Lung (tissue), 12 donors: Measurements from ENCODE around the gene SPSB1. TPM values are rescaled to one million over a fixed set of nuclear protein-coding genes. Genes with fewer than 3 reads are reported as not detected.

ENCODE experiments used
- ATAC-seq: fragments of 200-7000 bp; cut with Tn5 transposase; one replicate; pipeline ENCODE4 v1.9.1; 2020; ENCODE audit warnings: moderate number of reproducible peaks; ENCODE audit not compliant: insufficient read depth, low FRiP score
- DNase-seq, 3 donors: peaks; one replicate each; pipeline ENCODE4 v3.0.0-alpha.2; 2013 to 2017
- H3K27ac ChIP-seq, 2 donors: one replicate each; pipeline ENCODE4 v1.5.1; 2013; ENCODE audit warnings: mild to moderate bottlenecking in 2 of 2, moderate library complexity in 2 of 2, control low read depth in 1 of 2, inconsistent platforms in 1 of 2, low read depth in 1 of 2, low read length in 1 of 2
- H3K27me3 ChIP-seq, 3 donors: one replicate each; pipeline ENCODE4 v1.5.1; 2013; ENCODE audit warnings: low read length in 2 of 3; ENCODE audit not compliant: control insufficient read depth in 3 of 3, insufficient read depth in 3 of 3
- H3K36me3 ChIP-seq, 4 donors: one replicate each; pipeline ENCODE4 v1.5.1; 2013; ENCODE audit warnings: low read length in 4 of 4, mild to moderate bottlenecking in 1 of 4, moderate library complexity in 1 of 4; ENCODE audit not compliant: control insufficient read depth in 4 of 4, insufficient read depth in 4 of 4
- H3K4me1 ChIP-seq, 5 donors: one replicate each; pipeline ENCODE4 v1.5.1; 2013; ENCODE audit warnings: low read length in 5 of 5, mild to moderate bottlenecking in 2 of 5, moderate library complexity in 1 of 5; ENCODE audit not compliant: control insufficient read depth in 5 of 5, insufficient read depth in 5 of 5
- H3K4me3 ChIP-seq: one replicate; pipeline ENCODE4 v1.5.1; 2013; ENCODE audit warnings: mild to moderate bottlenecking, control low read depth, moderate library complexity
- H3K9ac ChIP-seq, 2 donors: one replicate each; pipeline ENCODE4 v1.5.1; 2013; ENCODE audit warnings: low read length in 2 of 2, control low read depth in 1 of 2; ENCODE audit not compliant: insufficient read depth in 1 of 2
- H3K9me3 ChIP-seq, 4 donors: one replicate each; pipeline ENCODE4 v1.5.1; 2013; ENCODE audit warnings: low read length in 3 of 4, mild to moderate bottlenecking in 1 of 4, moderate library complexity in 1 of 4; ENCODE audit not compliant: control insufficient read depth in 4 of 4, insufficient read depth in 3 of 4
- WGBS, 2 donors: extraction: QIAGEN DNeasy Blood & Tissue Kit; methylation state at CpG; one replicate each; pipeline ENCODE4 v1.1.7; 2013; 5-methylcytosine and 5-hydroxymethylcytosine counted together
- polyA plus RNA-seq, 2 donors: library from polyadenylated mRNA; stranded (reverse); fragments of 200-250 nt; gene quantifications; one replicate each; pipeline ENCODE4 v1.2.1, GENCODE V29; 2013
- total RNA-seq, 2 donors: library from RNA; depleted of rRNA in 1 of 2; stranded (reverse); fragments of >200 nt in 1 of 2; gene quantifications; one replicate each; pipeline ENCODE4 v1.2.1, GENCODE V29; 2014 to 2021
- TF ChIP-seq, protein P1 (sequence below): IDR thresholded peaks from 2 replicates; pipeline ENCODE4 v1.5.1; 2012; ENCODE audit warnings: mild to moderate bottlenecking; ENCODE audit errors: control extremely low read depth, extremely low read depth
- donor health status: control.
- donor health status: control.
- donor health status: Bipolar disorder and iron deficiency.
- donor health status: healthy.
- donor health status: DM: yes; HTN: yes; CAD: no.

Gene SPSB1
- total and polyA plus RNA-seq, 4 donors = 9.5 to 25.9 (median 21.6) TPM

DNA sequence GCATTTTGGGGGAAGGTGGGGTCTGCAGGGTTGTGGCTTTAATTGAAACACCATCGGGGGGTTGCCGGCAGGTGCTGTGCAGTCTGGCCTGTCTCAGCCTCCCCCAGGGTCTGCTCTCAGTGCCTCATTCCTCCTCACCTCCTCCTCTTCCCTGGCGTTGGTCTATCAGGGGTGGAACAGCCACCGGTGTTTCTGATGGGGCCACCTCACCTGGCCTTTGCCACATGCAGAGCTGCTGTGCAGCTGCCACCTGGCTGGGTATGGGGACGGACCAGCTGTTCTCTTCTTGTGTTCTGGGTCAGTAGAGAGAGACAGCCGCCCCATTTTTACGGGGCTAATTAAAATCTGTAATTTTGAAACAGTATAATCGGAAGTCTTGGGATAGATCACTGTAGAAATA, 53.9 kb downstream of the SPSB1 start:
- Histone ChIP-seq H3K27ac (no peak overlapping the region), H3K4me3 (no peak overlapping the region), H3K9me3 (peaks cover 0 to 2% (median under 1%) of the 10 kb centered on the region in 4 donors), H3K27me3 (no peaks in the 10 kb centered on the region), H3K9ac (no peak overlapping the region), H3K4me1 (peaks cover 0 to 9% (median 3%) of the 10 kb centered on the region in 5 donors), H3K36me3 (peaks cover 0 to 2% (median 0%) of the 10 kb centered on the region in 4 donors)
- whole genome bisulfite sequencing, 2 donors = 87 to 88% methylated on average over 8 of the region's 8 CpGs
- TF ChIP-seq, protein P1, sequence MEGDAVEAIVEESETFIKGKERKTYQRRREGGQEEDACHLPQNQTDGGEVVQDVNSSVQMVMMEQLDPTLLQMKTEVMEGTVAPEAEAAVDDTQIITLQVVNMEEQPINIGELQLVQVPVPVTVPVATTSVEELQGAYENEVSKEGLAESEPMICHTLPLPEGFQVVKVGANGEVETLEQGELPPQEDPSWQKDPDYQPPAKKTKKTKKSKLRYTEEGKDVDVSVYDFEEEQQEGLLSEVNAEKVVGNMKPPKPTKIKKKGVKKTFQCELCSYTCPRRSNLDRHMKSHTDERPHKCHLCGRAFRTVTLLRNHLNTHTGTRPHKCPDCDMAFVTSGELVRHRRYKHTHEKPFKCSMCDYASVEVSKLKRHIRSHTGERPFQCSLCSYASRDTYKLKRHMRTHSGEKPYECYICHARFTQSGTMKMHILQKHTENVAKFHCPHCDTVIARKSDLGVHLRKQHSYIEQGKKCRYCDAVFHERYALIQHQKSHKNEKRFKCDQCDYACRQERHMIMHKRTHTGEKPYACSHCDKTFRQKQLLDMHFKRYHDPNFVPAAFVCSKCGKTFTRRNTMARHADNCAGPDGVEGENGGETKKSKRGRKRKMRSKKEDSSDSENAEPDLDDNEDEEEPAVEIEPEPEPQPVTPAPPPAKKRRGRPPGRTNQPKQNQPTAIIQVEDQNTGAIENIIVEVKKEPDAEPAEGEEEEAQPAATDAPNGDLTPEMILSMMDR = no peak
- no peak for ATAC-seq
- DNase-seq = no peak

DNA sequence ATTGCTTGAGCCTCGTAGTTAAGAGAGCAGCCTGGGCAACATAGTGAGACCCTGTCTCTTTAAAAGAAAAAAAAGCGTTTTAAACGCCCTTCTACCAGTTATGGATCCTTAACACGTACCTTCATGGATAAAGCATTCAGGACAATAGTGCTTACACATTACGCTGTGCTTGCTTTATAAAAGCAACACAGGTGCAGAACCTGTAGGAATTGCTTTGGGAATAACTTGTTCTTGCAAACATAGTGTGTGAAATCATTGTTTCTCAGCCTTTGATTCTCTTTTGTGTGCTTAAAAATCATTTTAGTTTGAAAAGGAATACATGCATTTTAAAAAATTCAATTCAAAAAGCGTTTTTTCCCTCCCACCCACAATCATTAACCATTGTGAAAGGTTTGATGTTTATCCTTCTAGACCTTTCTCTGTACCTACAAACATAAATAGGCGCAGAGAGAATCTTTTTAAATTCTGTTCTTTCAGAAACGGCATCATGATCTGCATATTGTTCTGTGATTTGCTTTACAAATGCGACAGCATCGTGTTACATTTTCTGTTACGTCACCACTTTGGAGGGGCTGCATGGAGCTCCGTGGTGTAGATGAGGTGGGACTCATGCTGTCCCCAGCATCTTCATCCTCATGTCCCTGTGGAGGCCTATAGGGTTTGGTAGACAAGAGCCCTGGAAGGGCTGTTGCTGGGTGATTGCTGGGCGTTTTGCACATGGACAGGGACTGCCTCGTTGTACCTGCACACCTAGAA, 54.6 kb downstream of the SPSB1 start:
- Histone ChIP-seq H3K36me3 (peaks cover 0 to under 1% (median 0%) of the 10 kb centered on the region in 4 donors), H3K27ac (no peak overlapping the region), H3K27me3 (no peaks in the 10 kb centered on the region), H3K4me1 (peaks cover 0 to 9% (median 3%) of the 10 kb centered on the region in 5 donors), H3K4me3 (no peak overlapping the region), H3K9me3 (peaks cover 0 to 2% (median under 1%) of the 10 kb centered on the region in 4 donors), H3K9ac (no peak overlapping the region)
- ATAC-seq (no peak), DNase-seq (no peak)
- TF ChIP-seq, protein P1 = no peak
- WGBS, 2 donors = 75 to 77% methylated on average over 14 of the region's 14 CpGs

DNA sequence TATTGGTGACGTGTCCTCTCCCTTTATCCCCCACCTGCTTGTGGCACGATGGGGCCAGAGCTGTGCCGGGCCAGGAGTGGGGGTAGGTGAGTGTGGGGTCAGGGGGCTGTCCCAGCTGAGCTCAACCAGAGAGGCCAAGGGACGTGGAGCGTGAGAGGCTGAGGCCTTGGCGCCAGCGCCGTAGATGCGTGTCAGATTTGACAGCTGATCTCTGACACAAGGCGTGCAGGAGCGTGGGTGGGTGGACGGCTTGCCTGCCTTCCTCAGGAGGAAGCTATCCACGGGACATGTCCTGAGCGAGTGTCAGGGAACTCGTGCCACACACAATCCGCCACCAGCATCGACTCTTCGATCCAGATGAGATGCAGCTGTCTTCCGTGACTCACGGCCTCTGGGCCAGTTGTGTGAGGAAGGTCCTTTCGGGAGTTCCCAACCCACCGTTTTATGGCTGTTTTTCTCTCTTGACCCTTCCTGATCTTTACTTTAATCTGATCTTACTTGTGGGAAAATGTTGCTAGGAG, 56.7 kb downstream of the SPSB1 start:
- Histone ChIP-seq H3K27ac (no peak overlapping the region), H3K9ac (no peak overlapping the region), H3K4me1 (peaks cover 0 to 9% (median 3%) of the 10 kb centered on the region in 5 donors), H3K9me3 (peaks cover 0 to 2% (median 0%) of the 10 kb centered on the region in 4 donors), H3K27me3 (no peaks in the 10 kb centered on the region), H3K4me3 (no peak overlapping the region), H3K36me3 (peaks cover 0 to 2% (median 0%) of the 10 kb centered on the region in 4 donors)
- TF ChIP-seq, protein P1 = no peak
- DNase-seq = peak in 2 of 3 donors; percentile 34 to 55
- ATAC-seq = no peak
- WGBS, 2 donors = 84 to 86% methylated on average over 22 of the region's 22 CpGs
